Activated CD4-positive, CD25-positive, alpha-beta regulatory T cell treated with anti-CD3 and anti-CD28 coated beads, Interleukin-2, amount 50 U/mL, for 24 hours (primary cell): ENCODE measurements around the gene ARFGEF2.
A peak's percentile ranks its signal among the peaks of the same experiment; 100 is the strongest.
"Not testable (repeated sequence)": the region's sequence is repeated elsewhere in the genome, so short reads cannot be mapped to it uniquely, and the experiment has no call there.

ENCODE experiments used
- ATAC-seq, 2 donors: fragments of 150-1000 bp; cut with Tn5 transposase; one replicate each; pipeline ENCODE4 v1.10.0; 2021; ENCODE audit warnings: mild to moderate bottlenecking in 1 of 2, moderate library complexity in 1 of 2

ARFGEF2 gene

GRCh38 chr20:48956052-48956451 is 34.5 kb downstream of the ARFGEF2 start:
- no peak for ATAC-seq

- ATAC-seq = no peak
Measured at GRCh38 chr20:48957053-48957481, 35.6 kb downstream of the ARFGEF2 start.

GRCh38 chr20:48957533-48957932 is 36.0 kb downstream of the ARFGEF2 start:
- no peak for ATAC-seq

GRCh38 chr20:48958743-48959142 is 37.2 kb downstream of the ARFGEF2 start:
- no peak for ATAC-seq

GRCh38 chr20:48959899-48960550 is 38.5 kb downstream of the ARFGEF2 start:
- peak in 1 of 2 donors; percentile 32 for ATAC-seq

GRCh38 chr20:48962421-48962820 is 40.9 kb downstream of the ARFGEF2 start:
- no peak for ATAC-seq

GRCh38 chr20:48962976-48963771 is 41.7 kb downstream of the ARFGEF2 start:
- ATAC-seq = no peak

- no peak for ATAC-seq
Measured at GRCh38 chr20:48965189-48965910, 43.8 kb downstream of the ARFGEF2 start.

GRCh38 chr20:48970681-48971365 is 49.3 kb downstream of the ARFGEF2 start:
- no peak for ATAC-seq

GRCh38 chr20:48971956-48972355 is 50.4 kb downstream of the ARFGEF2 start:
- no peak for ATAC-seq

GRCh38 chr20:48972816-48973215 is 51.3 kb downstream of the ARFGEF2 start:
- no peak for ATAC-seq

GRCh38 chr20:48975955-48976354 is 54.4 kb downstream of the ARFGEF2 start:
- no peak for ATAC-seq

- ATAC-seq = not testable (repeated sequence)
Measured at GRCh38 chr20:48979980-48980379, 58.5 kb downstream of the ARFGEF2 start.

- ATAC-seq = no peak
Measured at GRCh38 chr20:48983423-48984400, 62.2 kb downstream of the ARFGEF2 start.

GRCh38 chr20:48984575-48985219 is 63.2 kb downstream of the ARFGEF2 start:
- ATAC-seq = no peak

- ATAC-seq = no peak
Measured at GRCh38 chr20:48986899-48987298, 65.4 kb downstream of the ARFGEF2 start.

GRCh38 chr20:48990467-48990866 is 69.0 kb downstream of the ARFGEF2 start:
- no peak for ATAC-seq

- no peak for ATAC-seq
Measured at GRCh38 chr20:48995589-48995988, 74.1 kb downstream of the ARFGEF2 start.

- no peak for ATAC-seq
Measured at GRCh38 chr20:48999890-49000870, 78.7 kb downstream of the ARFGEF2 start.

GRCh38 chr20:49001741-49002140 is 80.2 kb downstream of the ARFGEF2 start:
- no peak for ATAC-seq
